Embryonic facial prominence (tissue), 1 donor: Measurements from ENCODE around the gene COL9A2.
"Not testable (repeated sequence)": the region's sequence is repeated elsewhere in the genome, so short reads cannot be mapped to it uniquely, and the experiment has no call there.

ENCODE experiments used
- DNase-seq: peaks from one replicate; pipeline ENCODE4 v3.0.0-alpha.2; 2016; ENCODE audit errors: extremely low spot score

Gene COL9A2

DNA sequence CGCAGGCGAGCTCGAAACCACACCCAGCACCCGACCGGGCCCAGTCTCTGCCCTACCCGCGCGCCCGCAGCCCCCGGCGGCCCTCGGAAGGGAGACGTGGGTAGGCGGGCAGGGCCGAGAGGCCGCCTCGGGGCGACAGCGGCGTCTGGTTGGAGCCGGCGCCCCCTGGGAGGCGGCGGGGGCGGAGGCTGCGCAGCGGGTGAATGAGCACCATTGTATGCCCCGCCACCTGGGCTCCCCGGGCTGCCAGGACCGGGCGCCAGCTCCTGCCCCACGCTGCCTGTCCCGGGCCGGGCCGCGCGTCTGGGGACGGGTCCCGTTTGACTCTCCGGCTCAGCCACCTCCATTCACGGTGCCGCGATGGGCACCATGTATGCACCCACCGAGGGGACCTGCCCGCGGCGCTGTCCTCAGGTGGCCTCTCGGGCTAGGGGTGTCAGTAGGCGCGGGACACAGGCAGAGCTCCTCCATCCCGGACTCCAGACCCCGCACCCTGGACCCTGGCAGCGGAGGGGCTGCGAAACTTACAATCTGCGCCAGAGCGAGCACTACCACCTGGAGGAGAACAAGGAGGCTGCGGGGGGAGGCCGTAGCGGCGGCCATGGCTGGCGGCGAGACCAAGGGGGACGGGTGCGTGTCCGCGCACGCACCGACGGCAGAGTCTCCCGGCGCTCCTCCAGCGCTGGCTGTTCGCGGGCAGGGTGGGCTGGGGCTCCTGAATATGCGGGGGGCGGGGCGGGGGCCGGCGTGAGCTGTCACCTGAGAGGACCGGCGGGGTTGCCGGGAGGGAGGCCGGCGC lies at the start of gene COL9A2:
COL9A2 (minus strand) TSS at position 692 of the 799 bp plus-strand sequence; CDS start at position 603, 89 bp downstream.
- peak; percentile 9 for DNase-seq

DNA sequence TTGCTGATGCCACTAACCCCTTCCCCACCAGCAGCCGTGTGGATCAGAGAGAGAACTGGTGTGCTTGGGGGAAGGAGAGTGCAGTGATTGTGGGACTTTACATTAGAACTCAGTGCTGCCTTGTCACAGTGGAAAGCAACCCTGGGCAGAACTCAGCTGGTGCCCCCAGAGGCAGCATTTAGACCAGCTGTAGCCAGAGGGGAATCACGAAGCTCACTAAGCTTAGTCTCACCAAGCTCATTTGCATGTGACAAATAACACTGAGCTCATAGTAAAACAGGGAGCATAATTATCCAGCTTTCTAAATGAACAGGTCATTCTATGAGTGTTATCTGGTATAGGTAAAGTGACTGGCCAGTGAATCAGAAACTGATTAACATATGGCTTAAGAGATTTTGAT lies 46.6 kb upstream of the COL9A2 start:
- DNase-seq: no peak

DNA sequence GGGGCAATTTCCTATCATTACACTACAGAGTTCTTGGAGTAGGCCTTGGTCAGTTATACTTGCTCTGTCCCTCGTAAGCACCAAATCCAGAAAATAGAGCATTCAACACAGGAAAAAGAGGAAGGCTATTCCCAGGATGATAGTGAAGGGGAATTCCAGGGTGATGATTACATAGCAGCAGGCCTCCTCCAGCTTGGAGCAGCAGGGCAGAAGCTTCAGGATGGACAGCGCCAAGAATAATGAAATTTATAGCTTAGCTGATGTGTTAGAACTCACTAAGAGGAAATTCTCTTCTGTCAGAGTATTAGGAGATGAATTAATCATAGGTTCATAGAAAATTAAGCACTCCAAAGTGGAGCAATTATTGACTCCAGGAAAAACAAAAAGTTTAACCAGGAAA lies 45.6 kb upstream of the COL9A2 start:
- DNase-seq: no peak

DNA sequence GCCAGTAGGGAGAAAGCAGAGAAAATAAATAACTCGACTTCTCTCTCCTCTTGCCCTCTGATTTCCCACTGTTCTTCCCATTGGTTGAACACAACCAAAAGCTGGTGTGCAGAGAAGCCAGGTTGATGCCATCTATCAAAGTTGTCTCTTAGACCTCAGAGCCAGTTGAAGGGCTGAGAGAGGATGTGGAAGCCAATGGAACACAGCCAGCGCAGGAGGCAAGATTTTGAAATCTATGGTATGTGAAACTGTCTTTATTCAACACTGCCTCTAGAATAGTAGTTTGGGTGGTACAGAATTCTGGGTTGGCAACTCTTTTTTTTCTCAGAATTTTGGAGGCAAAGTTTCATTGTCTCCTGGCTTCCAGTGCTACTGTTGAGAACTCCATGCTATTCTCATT lies 45.1 kb upstream of the COL9A2 start:
- DNase-seq: no peak

DNA sequence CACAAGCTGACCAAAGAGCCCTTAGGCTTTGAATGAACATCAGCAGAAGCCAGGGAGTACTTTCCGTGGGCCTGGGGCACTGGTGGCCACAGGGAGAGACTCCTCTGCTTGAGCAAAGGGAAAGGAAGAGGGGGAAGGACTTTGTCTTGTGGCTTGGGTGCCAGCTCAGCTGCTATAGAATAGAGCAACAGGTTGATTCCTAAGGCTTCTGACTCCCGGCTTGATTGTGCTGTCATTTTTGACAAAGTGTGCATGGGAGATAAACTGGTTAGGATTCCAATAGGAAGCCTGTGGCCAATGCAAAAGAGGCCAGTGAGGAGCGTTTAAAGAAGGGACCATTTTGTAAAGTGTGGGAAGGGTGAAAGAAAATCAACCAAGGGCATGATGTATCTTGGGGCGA lies 44.6 kb upstream of the COL9A2 start:
- DNase-seq: no peak

DNA sequence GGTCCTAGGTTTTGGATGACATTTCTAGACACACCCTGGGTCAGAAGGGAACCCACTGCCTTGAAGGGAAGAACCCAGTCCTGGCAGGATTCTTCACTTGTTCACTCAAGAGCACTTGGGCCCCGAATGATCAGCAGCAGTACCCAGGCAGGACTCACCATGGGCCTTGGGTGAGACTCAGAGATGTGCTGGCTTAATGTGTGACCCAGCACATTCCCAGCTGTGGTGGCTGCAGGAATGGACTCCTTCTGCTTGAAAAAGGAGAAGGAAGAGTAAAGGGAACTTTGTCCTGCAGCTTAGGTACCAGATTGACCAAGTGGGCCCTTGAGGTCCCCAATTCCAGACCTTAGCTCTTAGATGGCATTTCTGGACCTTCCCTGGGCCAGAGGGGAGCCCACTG lies 44.1 kb upstream of the COL9A2 start:
- DNase-seq: no peak

DNA sequence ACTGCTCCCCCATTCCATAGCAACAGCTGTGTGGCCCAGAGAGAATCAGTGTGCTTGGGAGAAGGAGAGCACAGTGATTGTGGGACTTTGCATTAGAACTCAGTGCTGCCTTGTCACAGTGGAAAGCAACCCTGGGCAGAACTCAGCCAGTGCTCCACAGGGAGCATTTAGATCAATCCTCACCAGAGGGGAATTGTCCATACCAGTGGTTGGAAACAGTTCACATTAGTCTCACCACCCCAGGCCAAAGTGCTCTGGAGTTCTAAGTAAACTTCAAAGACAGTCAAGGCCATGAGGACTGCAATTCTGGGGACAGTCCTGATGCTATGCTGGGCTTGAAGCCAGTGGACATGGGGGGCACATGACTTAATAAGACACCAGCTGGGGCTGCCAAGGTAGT lies 43.5 kb upstream of the COL9A2 start:
- DNase-seq: no peak

DNA sequence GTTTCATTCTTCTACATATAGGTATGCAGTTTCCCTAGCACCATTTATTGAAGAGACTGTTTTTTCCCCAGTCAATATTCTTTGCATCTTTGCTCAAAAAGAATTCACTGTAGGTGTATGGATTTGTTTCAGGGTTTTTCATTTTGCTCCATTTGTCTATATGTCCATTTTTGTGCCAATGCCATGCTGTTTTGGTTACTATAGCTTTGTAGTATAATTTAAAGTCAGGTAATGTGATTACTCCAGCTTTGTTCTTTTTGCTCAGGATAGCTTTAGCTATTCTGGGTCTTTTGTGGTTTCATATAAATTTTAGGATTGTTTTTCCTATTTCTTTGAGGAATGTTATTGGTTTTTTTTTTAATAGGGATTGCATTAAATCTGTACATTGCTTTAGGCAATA lies 40.5 kb upstream of the COL9A2 start:
- no peak for DNase-seq

DNA sequence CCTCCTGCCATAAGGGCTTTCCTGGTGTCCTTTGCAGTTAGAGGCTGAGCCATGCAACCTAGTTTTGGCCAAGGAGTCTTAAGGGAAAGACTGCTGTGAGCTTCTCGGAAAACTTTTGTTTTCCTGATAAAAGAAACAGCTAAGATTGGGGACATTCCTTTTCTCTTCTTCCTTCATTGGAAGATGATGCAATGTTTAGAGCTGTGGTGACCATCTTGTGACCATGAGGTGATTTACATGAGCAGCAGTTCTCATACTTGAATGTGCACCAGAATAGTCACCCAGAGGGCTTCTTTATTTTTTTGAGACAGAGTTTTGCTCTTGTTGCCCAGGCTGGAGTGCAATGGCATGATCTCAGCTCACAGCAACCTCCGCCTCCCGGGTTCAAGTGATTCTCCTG lies 36.0 kb upstream of the COL9A2 start:
- no peak for DNase-seq

DNA sequence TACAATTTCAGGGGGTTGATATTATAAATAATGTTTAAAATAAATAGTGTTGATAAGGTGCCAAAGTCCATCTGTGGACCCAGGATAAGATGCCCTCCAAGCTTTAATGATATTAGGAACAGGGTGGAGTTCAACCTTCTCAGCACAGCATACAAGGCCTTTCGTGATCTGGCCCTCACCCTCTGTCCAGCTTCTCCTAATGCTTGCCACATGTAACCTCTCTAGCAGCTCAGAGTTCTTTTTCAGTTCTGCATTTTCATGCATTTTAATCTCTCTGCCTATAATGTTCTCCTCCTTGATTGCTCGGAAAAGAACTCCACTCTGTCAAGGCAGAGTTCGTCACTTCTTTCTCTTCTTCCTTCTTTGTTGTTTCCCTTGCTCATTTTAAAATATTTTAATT lies 35.0 kb upstream of the COL9A2 start:
- no peak for DNase-seq

DNA sequence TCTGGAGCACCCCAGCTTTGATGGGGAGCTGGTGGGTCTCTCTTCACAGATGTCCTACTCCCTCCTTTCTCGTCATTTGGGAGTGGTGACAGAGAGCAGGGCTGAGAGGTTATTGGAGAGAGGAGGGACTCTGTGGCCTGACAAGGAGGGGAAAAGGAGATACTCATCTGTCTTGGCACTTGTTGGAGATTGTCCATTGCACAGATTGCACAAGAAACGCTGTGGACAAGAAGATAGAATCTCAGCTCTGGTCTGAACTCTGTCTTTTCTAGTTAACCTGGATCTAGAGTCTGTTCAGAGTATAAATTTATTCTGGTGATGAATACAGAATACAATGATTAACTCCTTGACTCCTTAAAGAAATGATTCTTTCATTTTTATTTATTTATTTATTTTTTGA lies 34.0 kb upstream of the COL9A2 start:
- DNase-seq: no peak

DNA sequence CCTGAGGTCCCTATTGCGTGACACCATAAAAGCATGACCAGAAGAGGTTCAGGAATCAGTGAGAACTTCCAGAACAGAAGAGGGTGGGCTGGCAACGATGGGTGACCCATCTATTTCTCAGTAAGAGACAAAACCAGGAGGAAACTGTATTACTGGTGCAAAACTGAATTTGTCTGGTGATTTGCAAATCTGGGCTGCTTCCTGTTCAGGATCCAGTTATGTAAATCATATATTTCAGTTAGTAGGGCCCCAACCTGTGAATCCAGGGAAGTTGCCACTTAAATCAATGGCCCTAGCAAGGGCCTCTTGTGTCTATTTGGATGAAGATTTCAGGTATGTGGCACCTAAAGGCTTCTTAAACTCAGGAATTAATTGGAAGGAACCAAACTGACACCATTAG lies 33.3 kb upstream of the COL9A2 start:
- DNase-seq: no peak

DNA sequence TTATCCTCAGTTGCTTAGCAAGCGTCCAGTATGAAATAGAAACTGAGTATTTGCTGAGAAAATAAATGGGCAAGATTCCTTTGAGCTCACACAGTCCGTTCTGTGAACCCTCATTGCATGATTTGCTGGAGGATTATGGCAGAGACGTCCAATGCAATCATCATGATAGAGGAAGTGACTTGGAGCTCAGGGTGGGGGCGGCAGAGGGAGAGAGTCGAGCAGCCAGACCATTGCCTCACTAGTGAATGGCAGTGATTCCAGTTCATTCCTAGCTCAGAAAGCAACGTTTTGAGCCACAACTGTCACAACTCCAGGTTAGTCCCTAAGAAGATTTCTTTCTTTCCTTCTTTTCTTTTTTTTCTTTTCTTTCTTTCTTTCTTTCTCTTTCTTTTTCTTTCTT lies 27.5 kb upstream of the COL9A2 start:
- no peak for DNase-seq

DNA sequence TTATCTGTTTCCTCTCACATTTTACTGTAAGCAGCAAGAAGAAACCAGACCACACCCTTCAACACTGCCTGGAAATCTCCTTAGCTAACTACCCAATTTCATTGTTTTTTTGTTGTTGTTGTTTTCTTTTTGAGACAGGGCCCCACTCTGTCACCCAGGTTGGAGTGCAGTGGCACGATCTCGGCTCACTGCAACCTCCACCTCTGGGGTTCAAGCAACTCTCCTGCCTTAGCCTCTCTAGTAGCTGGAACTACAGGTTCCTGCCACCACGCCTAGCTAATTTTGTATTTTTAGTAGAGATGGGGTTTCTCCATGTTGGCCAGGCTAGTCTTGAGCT lies 25.3 kb upstream of the COL9A2 start:
- not testable (repeated sequence) for DNase-seq

DNA sequence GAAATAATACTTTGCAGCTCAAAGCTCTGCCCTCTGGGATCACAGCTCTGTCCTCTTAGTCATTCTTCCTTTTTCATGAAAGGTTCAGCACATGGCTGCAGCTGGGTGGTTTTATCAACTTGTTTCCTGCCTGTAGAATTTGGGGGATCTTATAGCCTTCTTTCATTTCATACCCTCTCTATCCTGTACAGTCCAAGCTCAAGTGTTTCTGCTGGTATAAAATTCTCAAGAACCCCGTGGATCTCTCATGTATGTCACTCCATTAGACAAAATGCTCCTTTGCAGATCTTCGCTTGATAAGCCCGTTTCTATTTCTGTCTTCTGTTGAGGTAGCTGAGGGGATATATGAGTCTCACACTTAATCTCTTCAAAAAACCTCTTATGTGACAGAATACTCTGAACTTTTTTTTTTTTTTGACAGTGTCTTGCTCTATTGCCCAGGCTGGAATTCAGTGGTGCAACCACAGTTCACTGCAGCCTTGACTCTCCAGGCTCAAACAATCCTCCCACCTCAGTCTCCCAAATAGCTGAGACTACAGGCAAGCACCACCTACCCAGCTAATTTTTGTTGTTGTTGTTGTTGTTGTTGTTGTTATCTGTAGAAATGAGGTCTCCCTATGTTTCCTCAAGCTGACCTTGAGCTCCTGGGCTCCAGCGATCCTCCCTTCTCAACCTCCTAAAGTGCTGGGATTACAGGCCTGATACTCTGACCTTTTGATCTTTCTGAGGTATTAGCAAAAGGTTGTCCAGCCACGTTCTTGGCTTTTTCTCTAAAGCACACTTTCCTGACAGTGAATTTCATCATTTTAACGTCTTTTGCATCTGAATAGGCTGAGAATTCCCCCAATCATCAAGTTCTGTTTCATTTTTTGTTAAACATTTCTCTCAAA lies 24.6 kb upstream of the COL9A2 start:
- DNase-seq: no peak

DNA sequence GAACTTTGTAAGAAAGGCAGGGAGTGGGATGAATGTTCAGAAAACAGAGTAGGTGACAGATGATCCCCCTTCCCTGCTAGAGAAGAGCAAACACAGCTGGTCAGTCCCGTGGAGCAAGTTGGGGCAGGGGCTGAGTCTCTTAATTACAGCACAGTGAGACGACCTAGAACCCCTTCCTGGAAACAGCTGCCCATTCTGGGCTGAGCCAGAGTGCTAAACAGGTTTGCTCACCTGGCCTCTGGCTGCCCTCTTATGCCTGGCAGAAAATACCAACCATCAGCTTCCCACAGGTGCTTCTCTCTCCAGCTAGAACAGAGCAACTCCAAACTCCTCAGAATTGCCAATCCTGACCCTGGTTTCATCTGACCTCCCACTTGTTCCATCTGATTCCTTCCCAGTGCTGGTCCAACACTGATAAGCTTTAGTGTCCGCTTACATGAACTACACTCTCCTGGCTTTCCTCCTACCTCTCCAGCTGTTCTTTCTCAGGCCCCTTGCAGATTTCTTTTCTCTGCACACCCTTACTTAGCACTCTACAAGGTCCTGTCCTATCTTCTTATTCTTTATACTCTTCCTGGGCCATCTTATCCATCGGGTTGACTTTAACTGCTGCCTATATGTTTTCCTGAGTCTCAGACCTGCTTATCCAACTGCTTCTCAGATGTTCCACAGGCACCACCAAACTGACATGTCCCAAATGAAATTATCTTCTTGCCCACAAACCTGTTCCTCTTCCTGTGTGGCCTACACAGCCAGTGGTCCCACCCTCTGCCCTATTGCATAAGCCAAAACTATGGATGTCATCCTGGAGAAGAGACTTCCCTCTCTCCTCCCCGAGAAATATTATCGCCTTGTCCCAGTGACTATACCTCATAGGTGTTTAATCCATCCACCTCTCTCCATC lies 22.6 kb upstream of the COL9A2 start:
- DNase-seq: no peak

DNA sequence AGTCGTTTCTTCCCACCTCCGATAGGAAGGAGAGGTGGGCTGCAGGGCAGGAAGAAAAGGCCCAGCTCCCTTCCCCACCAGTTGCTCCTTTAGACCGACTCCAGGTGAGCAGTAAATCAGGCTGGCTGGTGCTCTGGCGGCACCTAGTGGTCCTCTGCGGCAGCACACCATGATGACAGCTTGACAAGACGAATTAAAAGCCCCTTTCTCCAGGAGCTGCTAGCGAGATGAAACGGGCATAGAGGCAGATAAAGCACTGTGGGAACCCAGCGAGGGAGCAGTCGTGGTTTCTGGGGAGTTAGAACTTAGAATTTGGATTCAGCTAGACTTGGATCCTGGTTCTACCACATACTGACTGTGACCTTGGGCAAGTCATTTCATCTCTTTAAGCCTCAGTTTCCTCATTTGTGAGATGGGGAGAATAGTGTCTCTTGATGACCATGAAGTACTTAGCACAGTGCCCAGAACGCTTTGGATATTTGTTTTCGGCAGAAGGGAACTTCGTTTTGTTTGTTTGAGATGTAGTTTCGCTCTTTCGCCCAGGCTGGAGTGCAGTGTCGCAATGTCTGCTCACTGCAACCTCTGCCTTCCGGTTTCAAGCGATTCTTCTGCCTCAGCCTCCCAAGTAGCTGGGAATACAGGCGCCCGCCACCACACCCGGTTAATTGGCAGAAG lies 21.8 kb upstream of the COL9A2 start:
- DNase-seq: peak; percentile 54

DNA sequence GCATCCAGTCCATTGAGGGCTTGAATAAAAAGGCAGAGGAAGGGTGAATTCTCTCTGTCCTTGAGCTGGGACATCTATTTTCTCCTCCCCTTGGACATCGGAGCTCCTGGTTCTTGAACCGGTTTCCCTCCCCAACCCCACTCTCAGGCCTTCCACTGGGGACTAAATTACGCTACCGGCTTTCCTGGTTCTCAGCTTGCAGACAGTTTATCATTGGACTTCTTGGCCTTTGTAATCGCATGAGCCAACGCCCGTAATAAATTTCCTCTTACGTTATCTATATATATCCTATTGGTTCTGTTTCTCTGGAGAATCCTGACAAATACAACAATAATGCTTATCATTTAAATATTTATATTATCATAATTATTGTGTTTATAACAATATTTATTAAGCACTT lies 20.4 kb upstream of the COL9A2 start:
- DNase-seq: no peak

DNA sequence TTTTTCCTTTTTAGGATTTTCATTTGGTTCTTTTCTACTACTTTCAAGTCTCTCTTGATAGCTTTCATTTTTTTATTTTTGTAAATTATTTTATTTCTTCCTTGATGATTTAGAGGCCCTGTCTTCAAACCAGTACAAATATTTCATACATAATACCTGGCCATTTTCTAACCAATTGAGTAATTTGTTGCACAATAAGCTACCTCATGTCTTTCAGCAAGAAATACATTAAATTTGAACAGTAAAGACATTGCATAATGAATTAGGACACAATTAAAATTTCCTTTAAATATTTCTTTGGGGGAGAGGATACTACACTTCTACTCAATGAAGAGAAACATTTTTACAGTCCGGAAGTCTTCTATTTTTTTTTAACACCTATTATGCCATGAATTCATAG lies 15.6 kb upstream of the COL9A2 start:
- DNase-seq: no peak

DNA sequence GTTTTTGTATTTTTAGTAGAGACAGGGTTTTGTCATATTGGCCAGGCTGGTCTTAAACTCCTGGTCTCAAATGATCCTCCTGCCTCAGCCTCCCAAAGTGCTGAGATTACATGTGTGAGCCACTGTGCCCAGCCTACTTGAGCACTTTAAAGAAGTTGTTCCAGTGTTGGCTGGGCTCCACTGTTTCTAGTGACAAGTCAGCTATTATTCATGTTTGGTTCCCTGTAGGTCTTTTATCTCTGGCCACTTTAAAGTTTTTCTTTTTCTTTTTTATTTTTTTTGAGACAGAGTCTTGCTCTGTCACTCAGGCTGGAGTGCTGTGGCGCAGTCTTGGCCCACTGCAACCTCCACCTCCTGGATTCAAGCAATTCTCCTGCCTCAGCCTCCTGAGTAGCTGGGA lies 14.3 kb upstream of the COL9A2 start:
- not testable (repeated sequence) for DNase-seq

DNA sequence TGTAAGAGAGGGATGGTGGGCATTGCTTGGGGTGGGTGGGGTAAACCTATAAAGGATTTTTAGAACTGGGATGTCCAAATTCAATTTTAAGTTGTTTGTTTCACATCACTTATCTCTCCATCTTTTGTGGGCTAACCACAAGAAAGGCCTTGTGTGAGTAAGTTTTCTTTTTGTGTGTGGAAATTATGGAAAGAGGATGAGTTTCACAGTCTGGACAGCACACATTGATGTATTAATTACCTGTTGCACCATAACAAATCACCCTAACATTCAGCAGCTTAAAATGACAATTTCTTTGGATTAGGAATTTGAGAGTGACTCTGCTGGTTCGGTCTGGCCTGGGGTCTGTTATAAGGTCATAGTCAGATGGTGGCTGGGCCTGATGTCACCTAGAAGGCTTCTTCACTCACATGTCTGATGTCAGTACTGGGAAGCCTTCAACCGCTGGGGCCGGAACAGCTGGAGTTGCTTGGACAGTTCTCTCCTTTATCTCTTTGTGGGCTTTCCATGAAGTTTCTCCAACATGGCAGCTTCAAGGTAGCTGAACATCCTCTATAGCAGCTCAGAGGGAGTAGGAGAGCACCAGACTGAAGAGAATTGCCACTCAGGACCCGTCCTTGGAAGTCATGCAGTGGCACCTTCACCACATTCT lies 2.0 kb upstream of the COL9A2 start:
- DNase-seq: no peak
